Lower leg skin (tissue), 4 donors: ENCODE data around the gene CSF2. TPM values are rescaled to one million over a fixed set of nuclear protein-coding genes. Genes with fewer than 3 reads are reported as not detected.
"Not testable (repeated sequence)": the region's sequence is repeated elsewhere in the genome, so short reads cannot be mapped to it uniquely, and the experiment has no call there.

Experiments
- DNase-seq, 2 donors: peaks; one replicate each; pipeline ENCODE4 v3.0.0-alpha.2; 2019; ENCODE audit warnings: low spot score in 2 of 2
- H3K4me3 ChIP-seq: fragments of 200-600 bp; sonication (generic); 2 replicates; pipeline ENCODE4 v1.5.1; 2017; ENCODE audit warnings: mild to moderate bottlenecking, low read depth; ENCODE audit not compliant: poor library complexity, severe bottlenecking
- CTCF ChIP-seq, 3 donors: fragments of 450-650 bp; IDR thresholded peaks; one replicate each; pipeline ENCODE4 v1.5.1; 2016; ENCODE audit warnings: antibody characterized with exemption in 3 of 3, mild to moderate bottlenecking in 3 of 3, moderate library complexity in 2 of 3
- POLR2A ChIP-seq, 2 donors: fragments of 450-650 bp; IDR thresholded peaks; one replicate each; pipeline ENCODE4 v1.6.1; 2016 to 2017; ENCODE audit warnings: antibody characterized with exemption in 2 of 2, mild to moderate bottlenecking in 1 of 2, moderate library complexity in 1 of 2
- WGBS, 2 donors: methylation state at CpG; one replicate each; pipeline ENCODE4 v1.1.5; 2018; 5-methylcytosine and 5-hydroxymethylcytosine counted together
- intact Hi-C: fragments of 100-400 bp; cut with DNase I; formaldehyde crosslinking; loops from one replicate; pipeline ENCODE4 v1.15.0; 2023; ENCODE audit warnings: low total_unique reads
- total RNA-seq, 4 donors: library from RNA; depleted of rRNA; stranded (reverse); fragments of >200 nt; gene quantifications; one replicate each; pipeline ENCODE4 v1.1.0, GENCODE V29; 2016

CSF2 gene
- total RNA-seq, 4 donors from 2014 or later, result not detected

- TF ChIP-seq POLR2A (IDR thresholded peaks at IDR 0.05) (no peak), CTCF (IDR thresholded peaks at IDR 0.05) (no peak)
- intact Hi-C loops, result no loop called here
- H3K4me3 ChIP-seq, result no peak overlapping the region
- peak; percentile 66 to 91 for DNase-seq
Measured at GRCh38 chr5:132103332-132103951, 29.9 kb downstream of the CSF2 start.

GRCh38 chr5:132103969-132104391, 30.4 kb downstream of the CSF2 start:
- 73 to 76% methylated on average over 6 of the region's 6 CpGs for WGBS, 2 donors
- intact Hi-C loops, result no loop called here
- H3K4me3 ChIP-seq, result no peak overlapping the region
- TF ChIP-seq POLR2A (IDR thresholded peaks at IDR 0.05), result no peak
- no peak for TF ChIP-seq CTCF (IDR thresholded peaks at IDR 0.05)
- DNase-seq, result peak in 1 of 2 donors; percentile 68

GRCh38 chr5:132104556-132104955, 31.0 kb downstream of the CSF2 start:
- TF ChIP-seq POLR2A (IDR thresholded peaks at IDR 0.05) (no peak), CTCF (IDR thresholded peaks at IDR 0.05) (no peak)
- H3K4me3 ChIP-seq, result no peak overlapping the region
- intact Hi-C loops, result no loop called here
- DNase-seq, result no peak

GRCh38 chr5:132105688-132106087, 32.1 kb downstream of the CSF2 start:
- peak in 1 of 2 donors; percentile 58 for DNase-seq
- no peak overlapping the region for H3K4me3 ChIP-seq
- intact Hi-C loops, result no loop called here
- 88 to 90% methylated on average over 3 of the region's 3 CpGs for WGBS, 2 donors
- TF ChIP-seq POLR2A (IDR thresholded peaks at IDR 0.05) (no peak), CTCF (IDR thresholded peaks at IDR 0.05) (no peak)

GRCh38 chr5:132108495-132108894, 34.9 kb downstream of the CSF2 start:
- 100% methylated on average over 1 of the region's 1 CpG for WGBS, 2 donors
- H3K4me3 ChIP-seq, DNase-seq, intact Hi-C loops: not testable (repeated sequence)

- 86 to 96% methylated on average over 4 of the region's 4 CpGs for WGBS, 2 donors
- intact Hi-C loops, DNase-seq, H3K4me3 ChIP-seq: not testable (repeated sequence)
Measured at GRCh38 chr5:132108957-132109356, 35.4 kb downstream of the CSF2 start.

GRCh38 chr5:132109494-132110053, 36.0 kb downstream of the CSF2 start:
- WGBS, 2 donors, result 80 to 81% methylated on average over 3 of the region's 3 CpGs
- DNase-seq, result no peak
- intact Hi-C loops, result no loop called here
- no peak overlapping the region for H3K4me3 ChIP-seq
- TF ChIP-seq POLR2A (IDR thresholded peaks at IDR 0.05) (no peak), CTCF (IDR thresholded peaks at IDR 0.05) (no peak)
